ENCODE data around the gene FAM81B. TPM values are rescaled to one million over a fixed set of nuclear protein-coding genes. Genes with fewer than 3 reads are reported as not detected.

FAM81B gene
- total RNA-seq, 2 experiments from 2014 or later = not detected

GRCh38 chr5:95411474-95411873 lies 20.3 kb downstream of the FAM81B start:
- Mint-ChIP-seq H3K4me1 (ENCODE audit: low read depth) (no peaks in the 10 kb centered on the region), H3K27ac (no peak overlapping the region), H3K27me3 (ENCODE audit: low read depth) (peaks cover 22% of the 10 kb centered on the region), H3K4me3 (no peak overlapping the region), H3K36me3 (ENCODE audit: low read depth) (no peaks in the 10 kb centered on the region), H3K9me3 (no peaks in the 10 kb centered on the region)
- no peak for DNase-seq
- intact Hi-C loops (cut with micrococcal nuclease) = no loop called here
- CTCF ChIA-PET = no interaction called here

GRCh38 chr5:95414451-95414850 lies 23.3 kb downstream of the FAM81B start:
- no peaks in the 10 kb centered on the region for H3K36me3 Mint-ChIP-seq (ENCODE audit: low read depth)
- no peak for DNase-seq
- CTCF ChIA-PET = no interaction called here
- intact Hi-C loops (cut with micrococcal nuclease) = no loop called here
- no peak overlapping the region for H3K4me3 Mint-ChIP-seq
- H3K9me3 Mint-ChIP-seq = no peaks in the 10 kb centered on the region
- H3K27ac Mint-ChIP-seq = no peak overlapping the region
- H3K27me3 Mint-ChIP-seq (ENCODE audit: low read depth) = peaks cover 12% of the 10 kb centered on the region
- no peaks in the 10 kb centered on the region for H3K4me1 Mint-ChIP-seq (ENCODE audit: low read depth)

DNA sequence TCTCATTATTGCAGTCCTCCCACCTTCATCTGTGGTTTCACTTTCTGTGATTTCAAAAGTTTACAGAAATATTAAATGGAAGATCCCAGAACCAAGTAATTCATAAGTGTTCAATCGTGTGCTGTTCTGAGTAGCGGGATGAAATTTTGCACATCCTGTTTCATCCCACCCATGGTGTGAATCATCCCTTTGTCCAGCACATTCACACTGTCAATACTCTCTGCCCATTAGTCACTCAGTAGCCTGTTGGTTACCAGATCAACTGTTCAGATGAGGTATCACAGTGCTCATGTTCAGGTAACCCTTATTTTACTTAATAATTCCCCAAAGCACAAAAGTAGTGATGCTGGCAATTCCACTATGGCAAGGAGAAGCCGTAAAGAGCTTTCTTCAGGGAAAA lies 26.8 kb downstream of the FAM81B start:
- H3K4me3 Mint-ChIP-seq = no peak overlapping the region
- CTCF ChIA-PET = no interaction called here
- H3K4me1 Mint-ChIP-seq (ENCODE audit: low read depth) = no peaks in the 10 kb centered on the region
- H3K27me3 Mint-ChIP-seq (ENCODE audit: low read depth) = peaks cover 11% of the 10 kb centered on the region
- no peak overlapping the region for H3K27ac Mint-ChIP-seq
- intact Hi-C loops (cut with micrococcal nuclease) = no loop called here
- H3K9me3 Mint-ChIP-seq = no peaks in the 10 kb centered on the region
- no peaks in the 10 kb centered on the region for H3K36me3 Mint-ChIP-seq (ENCODE audit: low read depth)
- DNase-seq = no peak

DNA sequence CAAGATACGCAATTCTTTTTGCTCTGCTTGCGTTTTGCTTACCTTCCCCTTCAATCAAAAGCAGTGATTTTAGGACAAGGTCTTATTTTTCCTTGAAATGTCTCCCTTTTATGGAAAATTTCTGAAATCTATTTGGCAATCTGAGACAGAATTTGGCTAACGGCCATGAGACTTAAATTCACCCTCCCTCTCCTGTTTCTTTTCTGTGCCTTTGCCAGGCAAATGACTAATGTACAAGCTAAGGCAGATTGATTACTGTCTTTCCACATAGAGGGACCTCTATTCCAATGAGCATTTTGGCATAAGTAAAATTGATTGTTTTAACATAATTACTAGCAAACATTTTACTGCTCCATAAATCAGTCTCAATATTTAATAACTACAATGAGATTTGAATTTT lies 31.7 kb downstream of the FAM81B start:
- Mint-ChIP-seq H3K4me3 (no peak overlapping the region), H3K27me3 (ENCODE audit: low read depth) (no peaks in the 10 kb centered on the region), H3K4me1 (ENCODE audit: low read depth) (no peaks in the 10 kb centered on the region), H3K36me3 (ENCODE audit: low read depth) (no peaks in the 10 kb centered on the region), H3K27ac (no peak overlapping the region), H3K9me3 (no peaks in the 10 kb centered on the region)
- CTCF ChIA-PET = no interaction called here
- DNase-seq = no peak
- intact Hi-C loops (cut with micrococcal nuclease) = no loop called here

- CTCF ChIA-PET = interaction anchor here (0.6 kb wide), 1 partner anchor 311 kb away, joined by 4 read pairs; no protein-coding TSS in a partner anchor
- Mint-ChIP-seq H3K27ac (no peak overlapping the region), H3K9me3 (no peaks in the 10 kb centered on the region), H3K36me3 (ENCODE audit: low read depth) (no peaks in the 10 kb centered on the region), H3K27me3 (ENCODE audit: low read depth) (peaks cover under 1% of the 10 kb centered on the region), H3K4me1 (ENCODE audit: low read depth) (no peaks in the 10 kb centered on the region), H3K4me3 (no peak overlapping the region)
- intact Hi-C loops (cut with micrococcal nuclease) = no loop called here
- no peak for DNase-seq
Measured at GRCh38 chr5:95424016-95424415, 32.9 kb downstream of the FAM81B start.

- H3K27ac Mint-ChIP-seq = no peak overlapping the region
- H3K27me3 Mint-ChIP-seq (ENCODE audit: low read depth) = peaks cover 4% of the 10 kb centered on the region
- no peaks in the 10 kb centered on the region for H3K36me3 Mint-ChIP-seq (ENCODE audit: low read depth)
Measured at GRCh38 chr5:95424526-95424925, 33.4 kb downstream of the FAM81B start.

DNA sequence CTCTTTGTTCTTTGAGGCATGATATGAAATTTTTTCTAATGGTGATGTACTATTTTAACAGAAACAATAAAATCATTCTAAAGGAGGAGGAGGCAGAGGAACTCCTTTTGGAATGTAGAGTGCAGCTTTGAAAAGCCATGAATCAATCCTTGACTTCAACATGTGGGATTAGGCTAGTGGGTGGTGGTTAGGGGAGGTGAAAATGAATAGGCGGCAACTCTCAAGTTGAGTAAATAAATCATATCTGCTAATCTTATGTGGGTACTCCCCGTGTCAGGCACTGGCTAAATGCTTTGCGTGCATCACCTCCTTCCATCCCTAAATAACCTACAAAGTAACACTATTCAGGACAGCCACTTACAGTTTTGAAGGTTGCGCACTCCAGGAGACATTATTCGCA lies 35.1 kb downstream of the FAM81B start:
- intact Hi-C loops (cut with micrococcal nuclease) = no loop called here
- CTCF ChIA-PET = interaction anchor here (0.6 kb wide), 1 partner anchor 168 kb away, joined by 3 read pairs; no protein-coding TSS in a partner anchor
- H3K4me1 Mint-ChIP-seq (ENCODE audit: low read depth) = no peaks in the 10 kb centered on the region
- H3K27ac Mint-ChIP-seq = no peak overlapping the region
- H3K36me3 Mint-ChIP-seq (ENCODE audit: low read depth) = no peaks in the 10 kb centered on the region
- no peaks in the 10 kb centered on the region for H3K9me3 Mint-ChIP-seq
- H3K4me3 Mint-ChIP-seq = no peak overlapping the region
- no peak for DNase-seq
- H3K27me3 Mint-ChIP-seq (ENCODE audit: low read depth) = peaks cover 4% of the 10 kb centered on the region

More at GRCh38 chr5:95424526-95424925, 33.4 kb downstream of the FAM81B start:
- Mint-ChIP-seq H3K4me3 (no peak overlapping the region), H3K9me3 (no peaks in the 10 kb centered on the region), H3K4me1 (ENCODE audit: low read depth) (no peaks in the 10 kb centered on the region)
- DNase-seq = no peak
- CTCF ChIA-PET = interaction anchor here (0.6 kb wide), 2 partner anchors 109 to 312 kb away, joined by 3 to 4 read pairs; no protein-coding TSS in a partner anchor
- intact Hi-C loops (cut with micrococcal nuclease) = no loop called here

- CTCF ChIA-PET = no interaction called here
- Mint-ChIP-seq H3K4me1 (ENCODE audit: low read depth) (no peaks in the 10 kb centered on the region), H3K27me3 (ENCODE audit: low read depth) (peaks cover 4% of the 10 kb centered on the region), H3K9me3 (peaks cover 3% of the 10 kb centered on the region), H3K27ac (no peak overlapping the region), H3K36me3 (ENCODE audit: low read depth) (no peaks in the 10 kb centered on the region), H3K4me3 (no peak overlapping the region)
- DNase-seq = no peak
- intact Hi-C loops (cut with micrococcal nuclease) = no loop called here
Measured at GRCh38 chr5:95432779-95433178, 41.6 kb downstream of the FAM81B start.

GRCh38 chr5:95439801-95440493 lies 48.8 kb downstream of the FAM81B start:
- Mint-ChIP-seq H3K36me3 (ENCODE audit: low read depth) (no peaks in the 10 kb centered on the region), H3K27ac (no peak overlapping the region), H3K4me3 (no peak overlapping the region), H3K9me3 (no peaks in the 10 kb centered on the region), H3K4me1 (ENCODE audit: low read depth) (no peaks in the 10 kb centered on the region), H3K27me3 (ENCODE audit: low read depth) (peaks cover 19% of the 10 kb centered on the region)
- intact Hi-C loops (cut with micrococcal nuclease) = loop anchor here (10.0 kb wide), 1 partner anchor 475 kb away; no protein-coding TSS in a partner anchor
- CTCF ChIA-PET = interaction anchor here (0.6 kb wide), 1 partner anchor 9 kb away, joined by 3 read pairs; no protein-coding TSS in a partner anchor
- no peak for DNase-seq

DNA sequence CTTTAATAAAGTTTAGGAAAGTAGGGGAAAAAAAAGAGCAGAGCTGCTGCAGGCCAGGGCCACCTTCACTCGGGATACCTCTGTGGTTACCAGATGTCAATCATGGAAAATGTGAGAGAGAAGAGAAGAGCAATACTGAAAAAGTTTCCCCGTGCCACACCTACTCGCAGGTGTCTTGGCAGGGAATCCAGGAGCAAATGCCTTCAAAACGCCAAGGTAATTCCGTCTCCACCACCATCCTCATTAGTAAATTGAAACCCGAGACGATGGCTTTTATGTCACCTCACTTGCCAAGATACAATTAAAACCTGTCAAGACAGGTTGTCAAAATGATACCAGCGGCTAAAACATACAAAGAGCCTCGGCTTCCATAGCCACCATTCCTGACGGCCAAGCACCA lies 49.7 kb downstream of the FAM81B start:
- H3K27ac Mint-ChIP-seq = no peak overlapping the region
- no peaks in the 10 kb centered on the region for H3K36me3 Mint-ChIP-seq (ENCODE audit: low read depth)
- intact Hi-C loops (cut with micrococcal nuclease) = loop anchor here (10.0 kb wide), 1 partner anchor 476 kb away; no protein-coding TSS in a partner anchor
- CTCF ChIA-PET = no interaction called here
- no peaks in the 10 kb centered on the region for H3K9me3 Mint-ChIP-seq
- no peak for DNase-seq
- peaks cover 23% of the 10 kb centered on the region for H3K27me3 Mint-ChIP-seq (ENCODE audit: low read depth)
- H3K4me1 Mint-ChIP-seq (ENCODE audit: low read depth) = no peaks in the 10 kb centered on the region
- no peak overlapping the region for H3K4me3 Mint-ChIP-seq

- intact Hi-C loops (cut with micrococcal nuclease) = loop anchor here (10.0 kb wide), 1 partner anchor 477 kb away; no protein-coding TSS in a partner anchor
- Mint-ChIP-seq H3K27ac (no peak overlapping the region), H3K4me3 (no peak overlapping the region), H3K4me1 (ENCODE audit: low read depth) (no peaks in the 10 kb centered on the region), H3K36me3 (ENCODE audit: low read depth) (no peaks in the 10 kb centered on the region), H3K9me3 (no peaks in the 10 kb centered on the region), H3K27me3 (ENCODE audit: low read depth) (peaks cover 23% of the 10 kb centered on the region)
- CTCF ChIA-PET = no interaction called here
- DNase-seq = no peak
Measured at GRCh38 chr5:95441636-95442035, 50.5 kb downstream of the FAM81B start.

DNA sequence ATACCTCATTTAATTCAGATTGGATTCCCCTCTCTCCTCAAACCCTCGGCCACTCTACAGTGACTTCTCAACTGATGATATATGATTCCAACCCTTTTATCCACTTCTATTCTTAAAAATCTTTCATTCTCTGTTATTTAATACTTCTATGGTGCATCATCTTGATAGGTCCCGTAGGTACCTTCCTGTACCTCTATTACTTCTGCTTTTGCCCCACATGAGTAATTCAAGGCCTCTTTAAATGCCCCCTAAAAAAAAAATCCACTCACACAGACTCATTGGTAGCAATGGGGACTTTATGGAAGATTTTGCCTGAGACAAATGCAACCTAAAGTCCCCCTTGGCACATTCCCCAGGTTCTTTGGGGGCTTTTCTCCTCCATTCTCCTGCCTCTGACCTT lies 54.3 kb downstream of the FAM81B start:
- CTCF ChIA-PET = no interaction called here
- Mint-ChIP-seq H3K27me3 (ENCODE audit: low read depth) (peaks cover 22% of the 10 kb centered on the region), H3K4me3 (no peak overlapping the region), H3K9me3 (no peaks in the 10 kb centered on the region), H3K4me1 (ENCODE audit: low read depth) (no peaks in the 10 kb centered on the region), H3K36me3 (ENCODE audit: low read depth) (no peaks in the 10 kb centered on the region), H3K27ac (no peak overlapping the region)
- no peak for DNase-seq
- intact Hi-C loops (cut with micrococcal nuclease) = loop anchor here (10.0 kb wide), 1 partner anchor 481 kb away; no protein-coding TSS in a partner anchor

GRCh38 chr5:95445995-95446394 lies 54.8 kb downstream of the FAM81B start:
- Mint-ChIP-seq H3K9me3 (no peaks in the 10 kb centered on the region), H3K27me3 (ENCODE audit: low read depth) (peaks cover 18% of the 10 kb centered on the region), H3K27ac (no peak overlapping the region), H3K36me3 (ENCODE audit: low read depth) (no peaks in the 10 kb centered on the region), H3K4me3 (no peak overlapping the region), H3K4me1 (ENCODE audit: low read depth) (no peaks in the 10 kb centered on the region)
- intact Hi-C loops (cut with micrococcal nuclease) = loop anchor here (10.0 kb wide), 1 partner anchor 481 kb away; no protein-coding TSS in a partner anchor
- CTCF ChIA-PET = no interaction called here
- DNase-seq = no peak
